Body of pancreas (tissue), 4 donors: ENCODE data around the gene TOP3B.

Experiments used
- CTCF ChIP-seq, 7 experiments: fragments of 450-650 bp in 4 of 7; fragments of 200-600 bp in 3 of 7; sonication (generic) in 3 of 7; IDR thresholded peaks; one replicate each; pipeline ENCODE4 v1.5.1; 2016 to 2019; ENCODE audit warnings: antibody characterized with exemption in 7 of 7
- POLR2A ChIP-seq, 3 donors: fragments of 450-650 bp; IDR thresholded peaks; one replicate each; pipeline ENCODE4 v1.6.1; 2016; ENCODE audit warnings: antibody characterized with exemption in 3 of 3, mild to moderate bottlenecking in 2 of 3

- TF ChIP-seq CTCF (IDR thresholded peaks at IDR 0.05) (no peak), POLR2A (IDR thresholded peaks at IDR 0.05) (no peak)
Measured at GRCh38 chr22:21938906-21939305, 43.7 kb downstream of the TOP3B start.
